ENCODE measurements around the gene C2CD4C.
"Not testable (repeated sequence)": the region's sequence is repeated elsewhere in the genome, so short reads cannot be mapped to it uniquely, and the experiment has no call there.

Gene C2CD4C

DNA sequence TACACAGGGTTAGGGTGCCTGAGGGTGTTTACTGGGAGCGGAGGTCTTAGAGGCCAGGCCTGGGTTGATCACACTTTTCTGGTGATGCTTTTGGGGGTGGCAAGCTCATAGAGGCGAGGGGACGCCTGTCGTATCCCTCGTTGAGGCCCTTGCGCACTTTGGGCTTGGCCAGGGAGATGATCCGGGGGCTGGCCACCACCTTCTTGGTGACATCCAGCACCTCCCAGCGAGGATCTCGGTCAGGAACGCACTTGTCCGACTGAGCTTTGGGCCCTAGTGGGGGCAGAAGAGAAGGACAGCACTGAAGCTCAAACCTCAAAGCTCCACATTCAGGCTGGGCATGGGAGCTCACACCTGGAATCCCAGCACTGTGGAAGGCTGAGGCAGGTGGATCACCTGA is 46.8 kb downstream of the C2CD4C start:
- DNase-seq: no peak

DNA sequence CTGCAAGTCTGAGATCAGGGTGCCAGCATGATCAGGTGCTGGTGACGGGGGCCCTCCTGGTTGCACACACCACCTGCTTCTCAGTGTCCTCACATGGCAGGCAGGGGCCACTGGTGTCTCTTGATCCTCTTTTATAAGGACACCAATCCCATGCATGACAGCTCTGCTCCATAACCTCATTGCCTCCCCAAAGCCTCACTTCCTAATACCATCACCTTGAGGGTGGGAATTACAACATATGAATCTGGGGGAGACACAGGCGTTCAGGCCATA is 49.4 kb downstream of the C2CD4C start:
- no peak for DNase-seq

DNA sequence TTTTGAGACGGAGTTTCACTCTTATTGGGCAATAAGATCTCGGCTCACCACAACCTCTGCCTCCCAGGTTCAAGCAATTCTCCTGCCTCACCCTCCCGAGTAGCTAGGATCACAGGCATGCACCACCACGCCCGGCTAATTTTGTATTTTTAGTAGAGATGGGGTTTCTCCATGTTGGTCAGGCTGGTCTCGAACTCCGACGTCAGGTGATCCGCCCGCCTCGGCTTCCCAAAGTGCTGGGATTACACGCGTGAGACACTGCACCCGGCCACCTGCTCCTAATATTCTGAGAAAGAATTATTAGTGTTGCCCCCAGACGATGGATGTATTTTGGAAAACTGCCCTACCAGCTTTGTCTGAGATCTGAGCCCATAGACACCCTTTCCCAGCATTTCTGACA is 53.4 kb downstream of the C2CD4C start:
- DNase-seq: not testable (repeated sequence)

All from NCI-H1694 (cell line).